Cardiac muscle cell (in vitro differentiated cells and primary cell): ENCODE data around the gene STRBP. TPM values are rescaled to one million over a fixed set of nuclear protein-coding genes. Genes with fewer than 3 reads are reported as not detected.

ENCODE experiments used
- DNase-seq, 2 donors: peaks; one replicate each; pipeline versions ENCODE4 v3.0.0 to v3.0.0-alpha.2; 2010 to 2017; ENCODE audit warnings: low read depth in 1 of 2, low spot score in 1 of 2
- H3K27ac ChIP-seq: fragments of 200-600 bp; sonication (generic); 2 replicates; pipeline ENCODE4 v1.5.1; 2016
- H3K27me3 ChIP-seq: fragments of 200-600 bp; sonication (generic); 2 replicates; pipeline ENCODE4 v1.6.0; 2016; ENCODE audit warnings: control low read depth
- H3K36me3 ChIP-seq: fragments of 200-600 bp; sonication (generic); 2 replicates; pipeline ENCODE4 v1.5.1; 2016; ENCODE audit warnings: control low read depth
- H3K4me1 ChIP-seq: fragments of 200-600 bp; sonication (generic); 2 replicates; pipeline ENCODE4 v1.8.1; 2017; ENCODE audit warnings: low read depth, mild to moderate bottlenecking, mixed run types
- H3K4me3 ChIP-seq: fragments of 200-600 bp; sonication (generic); 2 replicates; pipeline ENCODE4 v1.5.1; 2016; ENCODE audit warnings: mild to moderate bottlenecking
- H3K9me3 ChIP-seq: fragments of 200-600 bp; sonication (generic); 2 replicates; pipeline ENCODE4 v1.5.1; 2017; ENCODE audit warnings: low read depth, mild to moderate bottlenecking, control low read depth
- polyA plus RNA-seq: library from polyadenylated mRNA; unstranded; fragments of >200 nt; fragmentation: Nextera tagmentation; extraction: Ambion mirVana; gene quantifications from 2 replicates; pipeline ENCODE4 v1.2.1, GENCODE V29; 2016
- total RNA-seq: library from RNA; depleted of rRNA; stranded (reverse); fragments of >200 nt; gene quantifications from 2 replicates; pipeline ENCODE4 v1.2.3, GENCODE V29; 2016
- TF ChIP-seq, protein P1 (sequence below): IDR thresholded peaks from 2 replicates; pipeline ENCODE4 v1.5.1; 2012; ENCODE audit warnings: low read depth, mild to moderate bottlenecking, low read length

Gene STRBP
- total and polyA plus RNA-seq, 2 experiments from 2014 or later = 34.1 to 42.9 TPM

DNA sequence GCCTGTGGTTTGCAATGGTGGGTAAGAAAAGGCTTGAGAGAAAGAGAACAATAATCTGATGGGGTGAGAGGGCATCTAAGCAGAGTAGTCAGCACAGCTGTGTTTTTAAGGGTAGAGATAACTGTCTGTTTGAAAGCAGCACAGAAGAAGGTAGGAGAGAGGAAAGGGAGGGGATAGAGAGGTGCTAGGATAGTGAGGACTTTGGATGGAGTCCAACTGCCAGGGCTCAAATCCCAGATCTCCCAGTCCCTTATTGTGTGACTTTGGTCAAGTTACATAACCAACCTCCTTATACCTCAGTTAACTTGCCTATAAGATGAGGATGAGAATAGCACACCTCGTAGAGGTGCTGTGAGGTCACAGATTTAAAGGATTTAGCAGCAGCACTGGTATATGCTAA, 179.3 kb downstream of the STRBP start:
- H3K4me1 ChIP-seq = peaks cover 6% of the 10 kb centered on the region
- TF ChIP-seq, protein P1, sequence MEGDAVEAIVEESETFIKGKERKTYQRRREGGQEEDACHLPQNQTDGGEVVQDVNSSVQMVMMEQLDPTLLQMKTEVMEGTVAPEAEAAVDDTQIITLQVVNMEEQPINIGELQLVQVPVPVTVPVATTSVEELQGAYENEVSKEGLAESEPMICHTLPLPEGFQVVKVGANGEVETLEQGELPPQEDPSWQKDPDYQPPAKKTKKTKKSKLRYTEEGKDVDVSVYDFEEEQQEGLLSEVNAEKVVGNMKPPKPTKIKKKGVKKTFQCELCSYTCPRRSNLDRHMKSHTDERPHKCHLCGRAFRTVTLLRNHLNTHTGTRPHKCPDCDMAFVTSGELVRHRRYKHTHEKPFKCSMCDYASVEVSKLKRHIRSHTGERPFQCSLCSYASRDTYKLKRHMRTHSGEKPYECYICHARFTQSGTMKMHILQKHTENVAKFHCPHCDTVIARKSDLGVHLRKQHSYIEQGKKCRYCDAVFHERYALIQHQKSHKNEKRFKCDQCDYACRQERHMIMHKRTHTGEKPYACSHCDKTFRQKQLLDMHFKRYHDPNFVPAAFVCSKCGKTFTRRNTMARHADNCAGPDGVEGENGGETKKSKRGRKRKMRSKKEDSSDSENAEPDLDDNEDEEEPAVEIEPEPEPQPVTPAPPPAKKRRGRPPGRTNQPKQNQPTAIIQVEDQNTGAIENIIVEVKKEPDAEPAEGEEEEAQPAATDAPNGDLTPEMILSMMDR = no peak
- H3K27ac ChIP-seq = no peak overlapping the region
- no peaks in the 10 kb centered on the region for H3K9me3 ChIP-seq
- H3K36me3 ChIP-seq = peaks cover 35% of the 10 kb centered on the region
- H3K4me3 ChIP-seq = no peak overlapping the region
- no peaks in the 10 kb centered on the region for H3K27me3 ChIP-seq
- DNase-seq = no peak

DNA sequence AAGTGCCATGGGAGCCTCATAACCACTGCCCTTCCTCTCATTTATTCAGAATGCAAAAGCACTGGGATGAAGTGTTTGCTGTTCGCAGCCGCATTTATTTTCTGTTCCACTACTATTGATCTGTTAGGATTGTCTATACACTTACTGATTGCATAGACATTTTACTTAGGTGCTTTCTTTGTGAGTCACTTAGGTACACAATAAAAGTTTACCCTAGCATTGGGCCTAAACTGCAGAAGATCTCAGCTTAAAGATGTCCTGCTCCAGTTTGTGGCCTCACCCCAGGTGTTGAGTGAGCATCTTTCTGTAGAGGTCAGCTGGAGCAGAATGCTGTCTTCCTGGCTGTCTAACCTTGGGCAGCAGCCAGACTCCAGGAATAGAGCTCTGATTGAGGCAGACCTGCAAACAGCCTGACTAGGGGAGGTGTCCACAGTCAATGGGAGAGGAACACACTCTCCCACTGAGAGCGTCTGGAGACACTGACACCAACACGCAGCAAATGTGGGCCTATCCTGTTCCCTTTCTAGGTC, 181.0 kb downstream of the STRBP start:
- TF ChIP-seq, protein P1 = no peak
- Histone ChIP-seq H3K4me3 (no peak overlapping the region), H3K27me3 (no peaks in the 10 kb centered on the region), H3K27ac (no peak overlapping the region), H3K36me3 (peaks cover 29% of the 10 kb centered on the region), H3K9me3 (no peaks in the 10 kb centered on the region), H3K4me1 (peaks cover 3% of the 10 kb centered on the region)
- no peak for DNase-seq

DNA sequence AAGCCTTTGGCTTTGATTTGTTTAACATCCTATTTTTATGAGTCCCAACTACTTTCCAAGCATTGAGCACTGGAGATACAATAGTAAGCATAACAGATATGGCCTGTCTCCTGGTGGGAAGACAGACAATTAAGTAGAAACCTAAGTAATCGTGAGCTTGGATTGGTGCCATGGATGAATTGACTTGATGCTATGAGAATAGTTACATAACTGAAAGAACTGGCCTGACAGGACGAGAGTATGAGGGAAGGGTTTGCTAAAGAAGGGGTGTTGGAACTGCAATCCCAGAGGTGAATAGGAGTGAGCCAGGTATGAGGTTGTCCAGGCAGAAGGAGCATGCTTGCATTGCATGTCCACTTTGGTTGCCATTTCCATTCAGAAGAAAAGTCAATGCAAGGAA, 182.5 kb downstream of the STRBP start:
- no peak overlapping the region for H3K4me3 ChIP-seq
- H3K27ac ChIP-seq = no peak overlapping the region
- peaks cover 26% of the 10 kb centered on the region for H3K36me3 ChIP-seq
- H3K4me1 ChIP-seq = peaks cover 3% of the 10 kb centered on the region
- no peaks in the 10 kb centered on the region for H3K27me3 ChIP-seq
- TF ChIP-seq, protein P1 = no peak
- no peaks in the 10 kb centered on the region for H3K9me3 ChIP-seq
- no peak for DNase-seq

DNA sequence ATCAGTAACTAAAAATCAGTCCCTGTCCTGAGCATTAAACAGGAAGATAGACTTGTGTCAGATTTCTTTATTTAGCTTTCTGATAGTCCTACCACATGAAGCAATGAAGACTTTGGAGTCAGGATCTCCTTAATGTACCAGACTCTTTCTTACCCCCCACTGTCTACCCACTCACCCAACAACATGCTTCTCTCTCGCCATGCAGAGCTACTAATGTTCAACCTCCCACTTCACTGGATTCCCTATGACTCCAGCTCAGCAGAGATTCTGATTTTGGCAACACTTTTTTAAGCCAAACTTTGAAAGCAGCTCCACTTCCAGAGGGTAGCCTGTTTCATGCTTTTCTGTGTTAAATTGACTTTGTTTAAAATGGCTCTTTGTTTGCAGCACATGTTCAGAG, 184.1 kb downstream of the STRBP start:
- no peaks in the 10 kb centered on the region for H3K27me3 ChIP-seq
- DNase-seq = no peak
- H3K4me3 ChIP-seq = no peak overlapping the region
- H3K27ac ChIP-seq = no peak overlapping the region
- H3K4me1 ChIP-seq = no peaks in the 10 kb centered on the region
- H3K36me3 ChIP-seq = peaks cover 23% of the 10 kb centered on the region
- H3K9me3 ChIP-seq = no peaks in the 10 kb centered on the region
- TF ChIP-seq, protein P1 = no peak

DNA sequence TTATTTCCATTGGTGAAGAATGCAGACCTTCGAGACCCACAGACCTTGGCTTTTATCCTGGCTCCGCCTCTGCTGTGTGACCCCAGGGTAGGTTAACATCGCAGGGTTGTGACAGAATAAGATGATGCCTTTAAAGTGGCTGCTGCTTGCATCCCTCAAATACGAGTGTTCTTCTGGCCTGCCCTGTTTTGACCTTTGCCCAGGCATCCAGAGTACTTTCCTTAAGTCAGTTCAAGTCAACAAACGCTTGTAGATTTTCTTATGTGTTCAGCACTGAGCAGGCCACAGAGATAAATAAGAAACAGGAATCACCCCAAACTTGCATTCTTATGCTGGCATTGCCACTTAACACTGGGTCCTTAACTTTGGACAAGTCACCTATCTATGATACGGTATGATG, 184.7 kb downstream of the STRBP start:
- Histone ChIP-seq H3K4me1 (no peaks in the 10 kb centered on the region), H3K27ac (no peak overlapping the region), H3K36me3 (peaks cover 23% of the 10 kb centered on the region), H3K27me3 (no peaks in the 10 kb centered on the region), H3K9me3 (no peaks in the 10 kb centered on the region), H3K4me3 (no peak overlapping the region)
- TF ChIP-seq, protein P1 = no peak
- no peak for DNase-seq

DNA sequence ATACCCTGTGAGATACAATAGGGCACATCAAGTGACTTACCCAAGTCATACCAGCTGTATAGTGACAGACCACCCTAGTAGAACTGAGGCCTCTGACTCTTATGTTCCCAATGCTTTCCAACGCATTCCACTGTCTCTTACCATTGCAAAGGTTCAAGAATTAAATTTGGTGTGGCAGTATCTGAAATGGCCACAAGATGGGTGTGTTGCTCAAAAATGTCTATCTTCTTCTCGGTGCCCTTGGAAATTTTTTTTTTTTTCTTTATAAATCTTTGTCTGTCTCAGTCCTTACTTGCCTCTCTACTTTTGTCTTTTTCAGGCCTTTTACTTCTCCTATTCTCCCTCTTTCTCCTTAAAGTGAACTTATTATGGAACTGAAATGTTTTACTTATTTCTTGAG, 186.6 kb downstream of the STRBP start:
- DNase-seq = peak; percentile 41 to 68
- Histone ChIP-seq H3K27ac (no peak overlapping the region), H3K4me1 (no peaks in the 10 kb centered on the region), H3K4me3 (no peak overlapping the region), H3K27me3 (no peaks in the 10 kb centered on the region), H3K36me3 (peaks cover 23% of the 10 kb centered on the region), H3K9me3 (no peaks in the 10 kb centered on the region)
- TF ChIP-seq, protein P1 = peak; percentile 65
